Erythroblast (primary cell): ENCODE measurements around the gene TSEN15.

ENCODE experiments used
- GATA1 ChIP-seq: IDR thresholded peaks from 2 replicates; pipeline ENCODE4 v1.6.1; 2011; ENCODE audit warnings: low read depth, mild to moderate bottlenecking, control low read depth, low read length, moderate library complexity
- POLR2A ChIP-seq: IDR thresholded peaks from 2 replicates; pipeline ENCODE4 v1.6.1; 2011; ENCODE audit warnings: mild to moderate bottlenecking, low read length

- TF ChIP-seq POLR2A (no peak), GATA1 (no peak)
These were observed 46.0 kb upstream of the TSEN15 start for GRCh38 chr1:184005506-184005905.
